ENCODE data around the gene NOL3.

The NOL3 gene

GRCh38 chr16:67213197-67214019 lies 43.1 kb downstream of the NOL3 start:
- Histone ChIP-seq H3K4me1 (ENCODE audit: control insufficient read depth, insufficient read depth, low read length) (peaks cover 10% of the 10 kb centered on the region), H3K36me3 (ENCODE audit: control insufficient read depth, insufficient read depth, low read length, severe bottlenecking) (no peaks in the 10 kb centered on the region), H3K9ac (ENCODE audit: low read length) (no peak overlapping the region), H3K4me3 (ENCODE audit: low read length) (no peak overlapping the region), H3K27me3 (replicated peaks; ENCODE audit: control insufficient read depth, insufficient read depth, low read length) (no peaks in the 10 kb centered on the region), H3K9me3 (ENCODE audit: control insufficient read depth, low read length) (no peaks in the 10 kb centered on the region)
- no peak for DNase-seq (ENCODE audit: low read depth)

DNA sequence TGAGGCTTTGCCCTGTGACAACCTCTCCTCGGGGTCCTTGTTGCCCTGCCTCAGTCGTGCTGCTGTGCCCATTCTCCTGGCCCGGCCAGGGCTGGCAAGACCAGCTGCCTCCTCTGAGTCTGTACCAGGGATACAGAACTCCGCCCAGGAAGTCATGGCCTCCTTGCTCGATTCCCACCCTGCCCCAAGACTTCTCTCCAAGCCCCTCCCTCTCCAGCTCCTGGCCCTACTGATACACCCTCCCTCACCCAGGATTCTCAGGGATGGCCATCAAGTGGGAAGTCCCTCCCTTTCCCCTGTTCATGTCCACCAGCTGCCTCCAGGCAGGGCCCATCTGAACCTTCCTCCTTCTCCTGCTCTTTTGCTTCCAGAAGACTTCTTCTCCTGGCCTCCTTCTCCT lies 45.4 kb downstream of the NOL3 start:
- no peak overlapping the region for H3K4me3 ChIP-seq (ENCODE audit: low read length)
- H3K9me3 ChIP-seq (ENCODE audit: control insufficient read depth, low read length) = no peaks in the 10 kb centered on the region
- no peaks in the 10 kb centered on the region for H3K36me3 ChIP-seq (ENCODE audit: control insufficient read depth, insufficient read depth, low read length, severe bottlenecking)
- no peaks in the 10 kb centered on the region for H3K27me3 ChIP-seq (replicated peaks; ENCODE audit: control insufficient read depth, insufficient read depth, low read length)
- H3K9ac ChIP-seq (ENCODE audit: low read length) = no peak overlapping the region
- H3K4me1 ChIP-seq (ENCODE audit: control insufficient read depth, insufficient read depth, low read length) = peaks cover 10% of the 10 kb centered on the region
- DNase-seq (ENCODE audit: low read depth) = no peak

- Histone ChIP-seq H3K4me1 (ENCODE audit: control insufficient read depth, insufficient read depth, low read length) (peaks cover 10% of the 10 kb centered on the region), H3K36me3 (ENCODE audit: control insufficient read depth, insufficient read depth, low read length, severe bottlenecking) (no peaks in the 10 kb centered on the region), H3K27me3 (replicated peaks; ENCODE audit: control insufficient read depth, insufficient read depth, low read length) (no peaks in the 10 kb centered on the region), H3K9me3 (ENCODE audit: control insufficient read depth, low read length) (no peaks in the 10 kb centered on the region), H3K4me3 (ENCODE audit: low read length) (no peak overlapping the region), H3K9ac (ENCODE audit: low read length) (peak overlapping the region; percentile 37)
- DNase-seq (ENCODE audit: low read depth) = no peak
These were observed 46.5 kb downstream of the NOL3 start for GRCh38 chr16:67216612-67217490.

GRCh38 chr16:67223992-67224391 lies 53.7 kb downstream of the NOL3 start:
- H3K27me3 ChIP-seq (replicated peaks; ENCODE audit: control insufficient read depth, insufficient read depth, low read length) = no peaks in the 10 kb centered on the region
- no peak overlapping the region for H3K9ac ChIP-seq (ENCODE audit: low read length)
- H3K4me3 ChIP-seq (ENCODE audit: low read length) = no peak overlapping the region
- H3K36me3 ChIP-seq (ENCODE audit: control insufficient read depth, insufficient read depth, low read length, severe bottlenecking) = peaks cover 10% of the 10 kb centered on the region
- H3K9me3 ChIP-seq (ENCODE audit: control insufficient read depth, low read length) = no peaks in the 10 kb centered on the region
- H3K4me1 ChIP-seq (ENCODE audit: control insufficient read depth, insufficient read depth, low read length) = peaks cover 16% of the 10 kb centered on the region
- DNase-seq (ENCODE audit: low read depth) = no peak
